ENCODE results near the gene SOX5. TPM values are rescaled to one million over a fixed set of nuclear protein-coding genes. Genes with fewer than 3 reads are reported as not detected.

The SOX5 gene
- total and polyA plus RNA-seq, 9 of the 15 experiments (the other 6 are each of a cell fraction or from before 2014, with no cell fraction given) = 8.3 to 16.5 (median 11.9) TPM

DNA sequence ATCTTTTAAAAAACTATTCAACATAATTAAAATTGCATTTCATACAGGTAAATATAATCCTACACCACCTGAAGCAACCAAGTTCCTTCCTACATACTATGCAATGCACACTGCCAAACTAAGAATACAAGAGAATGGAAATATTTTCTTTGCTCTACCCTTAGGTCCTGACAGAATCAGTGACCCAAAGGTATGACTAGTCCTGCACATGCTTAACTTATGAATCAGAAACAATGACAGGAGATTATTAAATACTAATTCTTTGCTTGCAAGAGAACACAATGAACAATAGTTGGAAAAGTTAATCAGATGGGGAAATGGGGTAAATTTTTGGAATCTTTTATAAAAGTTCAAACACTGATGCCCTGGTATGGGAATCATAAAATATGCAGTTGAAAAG is 220.1 kb downstream of the SOX5 start:
- TF ChIP-seq ZNF586 (CRISPR knock-in tag; conservative IDR thresholded peaks at IDR 0.05) (no peak), ZFP1 (CRISPR knock-in tag; IDR thresholded peaks at IDR 0.05) (no peak), ZNF699 (CRISPR knock-in tag; IDR thresholded peaks at IDR 0.05; ENCODE audit: insufficient replicate concordance) (no peak), SNIP1 (IDR thresholded peaks at IDR 0.05; ENCODE audit: low read depth) (no peak), NFATC3 (IDR thresholded peaks at IDR 0.05) (no peak), SMARCA4 (IDR thresholded peaks at IDR 0.05) (no peak)
- TF ChIP-seq, protein P1, sequence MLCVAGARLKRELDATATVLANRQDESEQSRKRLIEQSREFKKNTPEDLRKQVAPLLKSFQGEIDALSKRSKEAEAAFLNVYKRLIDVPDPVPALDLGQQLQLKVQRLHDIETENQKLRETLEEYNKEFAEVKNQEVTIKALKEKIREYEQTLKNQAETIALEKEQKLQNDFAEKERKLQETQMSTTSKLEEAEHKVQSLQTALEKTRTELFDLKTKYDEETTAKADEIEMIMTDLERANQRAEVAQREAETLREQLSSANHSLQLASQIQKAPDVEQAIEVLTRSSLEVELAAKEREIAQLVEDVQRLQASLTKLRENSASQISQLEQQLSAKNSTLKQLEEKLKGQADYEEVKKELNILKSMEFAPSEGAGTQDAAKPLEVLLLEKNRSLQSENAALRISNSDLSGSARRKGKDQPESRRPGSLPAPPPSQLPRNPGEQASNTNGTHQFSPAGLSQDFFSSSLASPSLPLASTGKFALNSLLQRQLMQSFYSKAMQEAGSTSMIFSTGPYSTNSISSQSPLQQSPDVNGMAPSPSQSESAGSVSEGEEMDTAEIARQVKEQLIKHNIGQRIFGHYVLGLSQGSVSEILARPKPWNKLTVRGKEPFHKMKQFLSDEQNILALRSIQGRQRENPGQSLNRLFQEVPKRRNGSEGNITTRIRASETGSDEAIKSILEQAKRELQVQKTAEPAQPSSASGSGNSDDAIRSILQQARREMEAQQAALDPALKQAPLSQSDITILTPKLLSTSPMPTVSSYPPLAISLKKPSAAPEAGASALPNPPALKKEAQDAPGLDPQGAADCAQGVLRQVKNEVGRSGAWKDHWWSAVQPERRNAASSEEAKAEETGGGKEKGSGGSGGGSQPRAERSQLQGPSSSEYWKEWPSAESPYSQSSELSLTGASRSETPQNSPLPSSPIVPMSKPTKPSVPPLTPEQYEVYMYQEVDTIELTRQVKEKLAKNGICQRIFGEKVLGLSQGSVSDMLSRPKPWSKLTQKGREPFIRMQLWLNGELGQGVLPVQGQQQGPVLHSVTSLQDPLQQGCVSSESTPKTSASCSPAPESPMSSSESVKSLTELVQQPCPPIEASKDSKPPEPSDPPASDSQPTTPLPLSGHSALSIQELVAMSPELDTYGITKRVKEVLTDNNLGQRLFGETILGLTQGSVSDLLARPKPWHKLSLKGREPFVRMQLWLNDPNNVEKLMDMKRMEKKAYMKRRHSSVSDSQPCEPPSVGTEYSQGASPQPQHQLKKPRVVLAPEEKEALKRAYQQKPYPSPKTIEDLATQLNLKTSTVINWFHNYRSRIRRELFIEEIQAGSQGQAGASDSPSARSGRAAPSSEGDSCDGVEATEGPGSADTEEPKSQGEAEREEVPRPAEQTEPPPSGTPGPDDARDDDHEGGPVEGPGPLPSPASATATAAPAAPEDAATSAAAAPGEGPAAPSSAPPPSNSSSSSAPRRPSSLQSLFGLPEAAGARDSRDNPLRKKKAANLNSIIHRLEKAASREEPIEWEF (CRISPR knock-in tag; IDR thresholded peaks at IDR 0.05) = no peak
- TF ChIP-seq, protein P2, sequence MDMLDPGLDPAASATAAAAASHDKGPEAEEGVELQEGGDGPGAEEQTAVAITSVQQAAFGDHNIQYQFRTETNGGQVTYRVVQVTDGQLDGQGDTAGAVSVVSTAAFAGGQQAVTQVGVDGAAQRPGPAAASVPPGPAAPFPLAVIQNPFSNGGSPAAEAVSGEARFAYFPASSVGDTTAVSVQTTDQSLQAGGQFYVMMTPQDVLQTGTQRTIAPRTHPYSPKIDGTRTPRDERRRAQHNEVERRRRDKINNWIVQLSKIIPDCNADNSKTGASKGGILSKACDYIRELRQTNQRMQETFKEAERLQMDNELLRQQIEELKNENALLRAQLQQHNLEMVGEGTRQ (CRISPR knock-in tag; IDR thresholded peaks at IDR 0.05) = no peak
- ATAC-seq (no peak), DNase-seq (ENCODE audit: extremely low read depth in 1 of 4, low spot score in 3 of 4) (no peak), FAIRE-seq (no peak)
- Histone ChIP-seq H3K27me3 (ENCODE audit: control insufficient read depth in 2 of 2, insufficient read depth in 2 of 2, low read length in 2 of 2) (no peaks in the 10 kb centered on the region), H3K4me1 (replicated peaks in 1 of 2; ENCODE audit: control insufficient read depth in 2 of 2, insufficient read depth in 2 of 2, low read length in 2 of 2) (peaks cover 3 to 28% of the 10 kb centered on the region in 2 experiments; a peak in 4 of 5 replicates), H3K36me3 (ENCODE audit: control insufficient read depth, insufficient read depth, low read length) (peaks cover 10% of the 10 kb centered on the region), H3K4me2 (ENCODE audit: insufficient read depth, low read length) (no peak overlapping the region), H4K20me1 (replicated peaks; ENCODE audit: control insufficient read depth, insufficient read depth, low read length) (no peaks in the 10 kb centered on the region), H3K9me1 (ENCODE audit: control insufficient read depth, insufficient read depth, low read length) (no peaks in the 10 kb centered on the region), H2AFZ (ENCODE audit: low read depth, low read length) (peak overlapping the region; percentile 65; the same call in 1 of the 2 replicates), H3K9ac (ENCODE audit: insufficient read depth in 1 of 2, low read depth in 2 of 2, low read length in 2 of 2) (no peak overlapping the region), H3K27ac (ENCODE audit: extremely low read depth, low read depth, low read length) (no peak overlapping the region), H3K9me3 (replicated peaks; ENCODE audit: control insufficient read depth, insufficient read depth, low read depth, low read length) (peaks cover 9% of the 10 kb centered on the region; the same call in 1 of the 2 replicates), H3K4me3 (no peak overlapping the region), H3K79me2 (ENCODE audit: control insufficient read depth, insufficient read depth, low read length) (no peaks in the 10 kb centered on the region)
- no TSS peak for BruUV-seq (replicated peaks)
- ChIA-PET CTCF (ENCODE audit: low intra/inter-chr PET ratio) (no interaction called here), POLR2A (interaction anchor here (1.0 kb wide), 1 partner anchor 11 kb away, joined by 3 read pairs; no protein-coding TSS in a partner anchor)
- in situ Hi-C loops (cut with MboI) (no loop called here), intact Hi-C loops (cut with micrococcal nuclease) (no loop called here)
